ENCODE results near the gene PPP5C.

DNA sequence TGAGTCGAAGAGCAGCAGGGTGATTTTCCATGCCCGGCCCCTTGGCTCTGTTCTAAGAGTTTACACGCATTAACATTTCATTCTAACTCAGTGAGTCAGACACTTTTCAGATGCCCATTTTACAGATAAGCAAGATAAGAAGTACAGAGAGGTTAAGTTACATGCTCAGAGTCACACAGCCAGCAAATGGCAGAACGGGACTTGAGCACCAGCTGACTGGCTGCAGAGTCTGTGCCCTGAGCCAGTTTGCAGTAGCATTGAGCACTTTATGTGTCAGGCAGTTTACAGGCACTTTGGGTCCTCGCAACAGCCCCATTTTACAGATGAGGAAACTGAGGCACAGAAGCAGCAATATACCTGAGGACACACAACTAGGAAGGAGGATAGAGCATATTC lies 47.5 kb downstream of the PPP5C start:
- TF ChIP-seq, protein P1, sequence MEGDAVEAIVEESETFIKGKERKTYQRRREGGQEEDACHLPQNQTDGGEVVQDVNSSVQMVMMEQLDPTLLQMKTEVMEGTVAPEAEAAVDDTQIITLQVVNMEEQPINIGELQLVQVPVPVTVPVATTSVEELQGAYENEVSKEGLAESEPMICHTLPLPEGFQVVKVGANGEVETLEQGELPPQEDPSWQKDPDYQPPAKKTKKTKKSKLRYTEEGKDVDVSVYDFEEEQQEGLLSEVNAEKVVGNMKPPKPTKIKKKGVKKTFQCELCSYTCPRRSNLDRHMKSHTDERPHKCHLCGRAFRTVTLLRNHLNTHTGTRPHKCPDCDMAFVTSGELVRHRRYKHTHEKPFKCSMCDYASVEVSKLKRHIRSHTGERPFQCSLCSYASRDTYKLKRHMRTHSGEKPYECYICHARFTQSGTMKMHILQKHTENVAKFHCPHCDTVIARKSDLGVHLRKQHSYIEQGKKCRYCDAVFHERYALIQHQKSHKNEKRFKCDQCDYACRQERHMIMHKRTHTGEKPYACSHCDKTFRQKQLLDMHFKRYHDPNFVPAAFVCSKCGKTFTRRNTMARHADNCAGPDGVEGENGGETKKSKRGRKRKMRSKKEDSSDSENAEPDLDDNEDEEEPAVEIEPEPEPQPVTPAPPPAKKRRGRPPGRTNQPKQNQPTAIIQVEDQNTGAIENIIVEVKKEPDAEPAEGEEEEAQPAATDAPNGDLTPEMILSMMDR (conservative IDR thresholded peaks at IDR 0.05; ENCODE audit: low read depth, low read length) = no peak
- TF ChIP-seq EZH2 (IDR thresholded peaks at IDR 0.05; ENCODE audit: low read length, unreplicated experiment) (no peak), EZH2phosphoT487 (IDR thresholded peaks at IDR 0.05; ENCODE audit: borderline replicate concordance, low read length) (no peak)

Measured in PC-3 (cell line).